ENCODE results near the gene BPIFA2. TPM values are rescaled to one million over a fixed set of nuclear protein-coding genes. Genes with fewer than 3 reads are reported as not detected.

The BPIFA2 gene
- total RNA-seq, 2 experiments from 2014 or later: not detected

- H3K4me3 Mint-ChIP-seq: no peak overlapping the region
- H3K9me3 Mint-ChIP-seq: no peaks in the 10 kb centered on the region
- ChIA-PET CTCF (no interaction called here), POLR2A (no interaction called here)
- peaks cover 33% of the 10 kb centered on the region for H3K27me3 Mint-ChIP-seq
- no peak for TF ChIP-seq CTCF (IDR thresholded peaks at IDR 0.05)
- H3K36me3 Mint-ChIP-seq (ENCODE audit: low read depth): no peaks in the 10 kb centered on the region
- H3K36me3 ChIP-seq (ENCODE audit: insufficient read depth, low read length): no peaks in the 10 kb centered on the region
- H3K9me3 ChIP-seq (ENCODE audit: control insufficient read depth in 1 of 2, insufficient read depth in 1 of 2, low read length in 2 of 2): no peaks in the 10 kb centered on the region
- H3K4me1 Mint-ChIP-seq (ENCODE audit: low read depth): no peaks in the 10 kb centered on the region
- intact Hi-C loops (cut with DNase I, micrococcal nuclease): no loop called here
- no peaks in the 10 kb centered on the region for H3K4me1 ChIP-seq (ENCODE audit: insufficient read depth, low read length)
- ATAC-seq (ENCODE audit: poor library complexity): no peak
- H3K4me3 ChIP-seq (ENCODE audit: low read length): no peak overlapping the region
- H3K27ac ChIP-seq (ENCODE audit: low read depth in 1 of 2, low read length in 2 of 2): no peak overlapping the region
- H3K27me3 ChIP-seq (ENCODE audit: control insufficient read depth in 1 of 2, insufficient read depth in 2 of 2, low read length in 2 of 2): peaks cover 10 to 12% of the 10 kb centered on the region in 2 experiments
- DNase-seq: no peak
- H3K27ac Mint-ChIP-seq: no peak overlapping the region
These were observed 61.9 kb downstream of the BPIFA2 start for GRCh38 chr20:33229843-33230242.

Other genes with a start within 250 kb of the BPIFA2 start
- gene SUN5, start 163.7 kb upstream of the BPIFA2 start, total RNA-seq: not detected
- not detected for gene BPIFB2, start 160.5 kb upstream of the BPIFA2 start, total RNA-seq
- gene BPIFB6, start 136.5 kb upstream of the BPIFA2 start, total RNA-seq: not detected
- not detected for gene BPIFB3, start 114.3 kb upstream of the BPIFA2 start, total RNA-seq
- not detected for gene BPIFB4, start 88.5 kb upstream of the BPIFA2 start, total RNA-seq
- not detected for gene BPIFA3, start 49.2 kb downstream of the BPIFA2 start, total RNA-seq
- not detected for gene BPIFA1, start 67.8 kb downstream of the BPIFA2 start, total RNA-seq
- not detected for gene BPIFB1, start 115.1 kb downstream of the BPIFA2 start, total RNA-seq
- 10 to 100 TPM; 59.7 to 63.0 TPM for gene CDK5RAP1, start 233.4 kb downstream of the BPIFA2 start, total RNA-seq